GM12892 (cell line): ENCODE measurements around the gene RICTOR.
"Not testable (repeated sequence)": the region's sequence is repeated elsewhere in the genome, so short reads cannot be mapped to it uniquely, and the experiment has no call there.

Experiments used
- DNase-seq: peaks from one replicate; pipeline ENCODE4 v3.0.0; 2011; ENCODE audit not compliant: insufficient read length
- FAIRE-seq: peaks from 2 replicates; lab custom pipeline; 2011; peaks lifted over from hg19 to GRCh38; lab: Jason Lieb, UNC
- POLR2A ChIP-seq: IDR thresholded peaks from 2 replicates; pipeline ENCODE4 v1.6.1; 2011; ENCODE audit warnings: low read depth, low read length, control low read depth
- POLR2AphosphoS5 ChIP-seq: IDR thresholded peaks from 2 replicates; pipeline ENCODE4 v1.6.1; 2011; ENCODE audit warnings: low read depth, low read length, control low read depth
- TAF1 ChIP-seq: IDR thresholded peaks from 2 replicates; pipeline ENCODE4 v1.6.1; 2011; ENCODE audit warnings: low read depth, mild to moderate bottlenecking, control low read depth, low read length, borderline replicate concordance

The RICTOR gene

GRCh38 chr5:39020458-39020857, 53.7 kb downstream of the RICTOR start:
- TF ChIP-seq POLR2A (no peak), TAF1 (no peak), POLR2AphosphoS5 (no peak)
- FAIRE-seq (no peak), DNase-seq (no peak)

GRCh38 chr5:39019254-39019653, 54.9 kb downstream of the RICTOR start:
- DNase-seq = no peak
- FAIRE-seq = no peak
- TF ChIP-seq TAF1 (no peak), POLR2AphosphoS5 (no peak), POLR2A (no peak)

- FAIRE-seq = no peak
Observed at GRCh38 chr5:39017504-39017903, 56.7 kb downstream of the RICTOR start.

GRCh38 chr5:39016587-39017275, 57.5 kb downstream of the RICTOR start:
- FAIRE-seq (no peak), DNase-seq (no peak)
- TF ChIP-seq POLR2AphosphoS5 (no peak), TAF1 (no peak), POLR2A (no peak)

More at GRCh38 chr5:39017504-39017903, 56.7 kb downstream of the RICTOR start:
- no peak for DNase-seq
- no peak for TF ChIP-seq POLR2AphosphoS5
- no peak for TF ChIP-seq POLR2A
- TF ChIP-seq TAF1 = no peak

- FAIRE-seq (no peak), DNase-seq (no peak)
- TF ChIP-seq POLR2AphosphoS5 (no peak), POLR2A (no peak), TAF1 (no peak)
Observed at GRCh38 chr5:39015743-39016586, 58.2 kb downstream of the RICTOR start.

- FAIRE-seq (no peak), DNase-seq (no peak)
- TF ChIP-seq POLR2A (no peak), POLR2AphosphoS5 (no peak), TAF1 (no peak)
Observed at GRCh38 chr5:39014561-39014960, 59.6 kb downstream of the RICTOR start.

GRCh38 chr5:39013938-39014337, 60.3 kb downstream of the RICTOR start:
- no peak for DNase-seq
- FAIRE-seq = no peak
- TF ChIP-seq POLR2AphosphoS5 = no peak
- TF ChIP-seq TAF1 = no peak
- TF ChIP-seq POLR2A = no peak

GRCh38 chr5:39010958-39011357, 63.2 kb downstream of the RICTOR start:
- not testable (repeated sequence) for FAIRE-seq

GRCh38 chr5:39009981-39010380, 64.2 kb downstream of the RICTOR start:
- TF ChIP-seq TAF1 = no peak
- no peak for TF ChIP-seq POLR2AphosphoS5
- TF ChIP-seq POLR2A = no peak
- DNase-seq (no peak), FAIRE-seq (no peak)

More at GRCh38 chr5:39010958-39011357, 63.2 kb downstream of the RICTOR start:
- DNase-seq = not testable (repeated sequence)

- TF ChIP-seq POLR2A (no peak), POLR2AphosphoS5 (no peak), TAF1 (no peak)
- DNase-seq (no peak), FAIRE-seq (no peak)
Observed at GRCh38 chr5:39009280-39009679, 64.9 kb downstream of the RICTOR start.

- FAIRE-seq = no peak
- DNase-seq = no peak
- TF ChIP-seq POLR2A = no peak
- TF ChIP-seq TAF1 = no peak
- TF ChIP-seq POLR2AphosphoS5 = no peak
Observed at GRCh38 chr5:39006650-39007049, 67.5 kb downstream of the RICTOR start.
